ENCODE results near the gene GNB1. TPM values are rescaled to one million over a fixed set of nuclear protein-coding genes. Genes with fewer than 3 reads are reported as not detected.
"Not testable (repeated sequence)": the region's sequence is repeated elsewhere in the genome, so short reads cannot be mapped to it uniquely, and the experiment has no call there.

Gene GNB1
- 157 TPM for polyA plus RNA-seq (ENCODE audit: insufficient read length)

DNA sequence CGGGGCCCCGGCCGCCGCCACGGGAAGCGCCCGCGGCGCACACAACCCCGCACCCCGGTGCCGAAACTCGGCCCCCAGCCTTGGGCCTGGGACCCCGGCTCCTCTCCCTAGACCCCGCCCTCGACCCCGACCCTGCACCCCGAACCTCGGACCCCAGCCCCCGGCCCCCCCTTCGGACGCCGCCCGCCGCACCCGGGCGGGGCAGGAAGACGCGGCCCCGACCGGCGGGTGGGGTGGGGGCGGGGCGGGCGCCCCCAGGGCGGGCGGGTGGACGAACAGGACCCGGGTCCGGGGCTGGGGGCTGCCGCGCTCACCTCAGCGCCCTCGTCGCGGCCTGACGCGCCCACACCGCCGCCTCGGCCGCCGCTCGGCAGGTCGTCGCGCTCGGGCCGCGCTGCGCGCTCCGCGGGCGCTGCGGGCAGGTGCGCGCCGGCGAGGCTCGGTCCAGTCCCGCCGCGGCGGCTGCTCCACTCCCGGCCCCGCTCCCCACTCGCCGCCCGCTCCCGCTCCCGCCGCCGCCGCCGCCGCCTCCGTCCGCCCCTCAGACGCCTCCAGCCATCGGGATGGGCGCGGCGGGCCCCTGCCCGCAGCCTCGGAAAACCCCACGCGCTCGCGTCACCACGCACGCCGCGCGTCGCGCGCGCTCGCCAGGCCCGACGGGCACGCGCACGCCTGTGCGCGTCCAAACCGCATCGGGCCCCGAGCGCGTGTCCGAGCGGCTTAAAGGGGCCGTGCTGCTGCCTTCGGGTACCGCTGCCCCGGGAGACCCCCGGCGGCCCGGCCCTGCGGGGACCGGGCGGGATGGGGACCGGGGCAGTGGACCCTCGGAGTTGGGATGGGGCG lies at the start of gene GNB1:
GNB1 (minus strand) TSS at position 582 of the 843 bp plus-strand sequence. CDS start 65,634 bp downstream, outside the sequence.
- DNase-seq (ENCODE audit: low read depth) = peak; percentile 92

DNA sequence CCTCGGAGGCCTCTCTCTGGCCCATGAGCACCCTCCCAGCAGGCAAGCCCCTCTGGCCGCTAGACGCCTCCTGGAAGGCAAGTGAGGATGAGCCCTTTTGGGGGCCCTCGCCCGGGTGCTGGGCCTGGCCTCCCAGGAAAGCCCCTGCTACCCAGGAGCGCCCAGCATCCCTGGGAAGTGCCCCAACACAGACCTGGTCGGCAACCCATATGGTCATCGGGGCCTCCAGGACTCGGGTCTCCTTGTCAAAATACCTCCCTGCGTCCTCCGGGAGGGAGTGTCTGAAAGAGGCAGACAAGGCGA lies 49.2 kb upstream of the GNB1 start:
- DNase-seq (ENCODE audit: low read depth) = no peak

DNA sequence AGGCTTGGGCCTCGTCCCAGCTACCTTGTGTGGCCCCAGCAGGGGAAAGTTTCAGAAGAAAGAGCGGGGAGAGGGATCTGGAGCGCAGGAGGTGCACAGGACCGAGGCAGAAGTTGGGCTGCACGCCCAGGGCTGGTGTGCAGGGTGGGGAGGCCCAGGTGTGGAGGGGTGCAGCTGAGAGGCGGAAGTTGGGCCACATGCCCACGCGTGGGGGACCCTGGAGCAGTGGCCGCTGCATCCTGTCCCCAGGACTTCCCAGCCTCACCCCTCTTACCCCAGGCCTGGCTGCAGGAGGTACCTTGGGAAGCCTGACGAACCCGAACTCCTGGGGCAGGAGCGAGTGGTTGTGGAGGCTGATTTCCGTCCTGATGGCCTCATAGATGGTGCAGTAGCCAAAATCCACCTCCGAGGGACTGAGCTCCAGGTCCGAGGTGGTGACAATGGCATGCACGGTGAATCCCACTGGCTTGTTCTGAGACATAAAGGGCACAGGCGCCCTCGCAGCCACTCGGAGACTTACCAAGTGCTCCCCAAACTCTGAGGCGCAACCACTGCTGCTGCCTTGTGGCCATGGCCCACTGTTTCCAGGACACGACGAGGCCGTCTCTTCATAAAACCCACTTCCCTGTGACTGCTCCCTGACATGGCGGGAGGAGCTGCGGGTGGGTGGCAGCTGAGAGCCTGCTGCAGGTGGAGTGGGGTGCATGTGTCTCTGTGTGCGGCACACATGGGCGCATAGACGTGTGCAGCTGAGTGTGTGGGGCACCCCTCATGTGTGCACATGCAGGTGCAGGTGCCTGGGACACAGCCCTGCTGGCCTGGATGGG lies 48.6 kb upstream of the GNB1 start:
- DNase-seq (ENCODE audit: low read depth) = no peak

DNA sequence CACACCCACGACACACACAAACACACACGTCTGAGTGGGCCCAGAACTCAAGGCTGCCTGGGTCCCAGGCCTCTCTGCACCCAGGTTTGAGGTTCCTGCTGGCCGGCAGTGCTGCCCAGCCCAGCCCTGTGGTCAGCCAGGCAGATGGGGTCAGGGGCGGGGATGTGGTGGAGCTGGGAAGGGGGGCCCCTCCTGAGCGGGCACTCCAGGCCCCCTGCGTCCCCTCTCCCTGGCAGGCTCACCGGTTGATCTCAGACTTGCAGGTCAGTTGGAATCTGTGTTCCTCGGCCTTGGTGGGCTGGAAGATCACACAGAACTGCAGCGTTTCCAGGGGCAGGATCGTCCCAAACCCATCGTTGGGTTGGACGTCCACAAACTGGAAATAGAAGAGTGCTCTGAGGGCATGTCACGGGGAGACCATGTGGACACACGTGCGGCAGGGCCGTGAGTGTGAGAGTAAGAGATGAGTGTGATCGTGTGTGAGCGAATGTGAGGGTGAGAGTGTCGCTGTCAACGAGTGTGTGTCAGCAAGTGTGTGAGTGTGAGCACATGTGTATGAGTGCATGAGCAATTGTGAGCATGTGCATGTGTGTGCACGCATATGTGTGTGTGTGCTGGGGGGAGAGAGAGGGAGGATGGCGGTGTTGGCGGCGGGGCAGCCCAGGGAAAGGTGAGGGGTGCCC lies 47.9 kb upstream of the GNB1 start:
- no peak for DNase-seq (ENCODE audit: low read depth)

DNA sequence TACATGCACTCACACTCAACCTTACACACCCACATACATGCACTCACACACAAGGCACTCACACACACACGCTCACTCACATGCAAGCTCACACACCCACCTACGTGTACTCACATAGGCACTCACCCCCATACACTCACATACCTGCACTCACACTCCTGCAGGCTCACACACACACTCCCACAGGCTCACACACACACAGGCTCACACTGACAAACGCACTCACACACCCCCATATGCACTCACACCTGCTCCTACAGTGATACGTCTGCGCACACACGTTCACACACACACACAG lies 47.3 kb upstream of the GNB1 start:
- DNase-seq (ENCODE audit: low read depth) = no peak

DNA sequence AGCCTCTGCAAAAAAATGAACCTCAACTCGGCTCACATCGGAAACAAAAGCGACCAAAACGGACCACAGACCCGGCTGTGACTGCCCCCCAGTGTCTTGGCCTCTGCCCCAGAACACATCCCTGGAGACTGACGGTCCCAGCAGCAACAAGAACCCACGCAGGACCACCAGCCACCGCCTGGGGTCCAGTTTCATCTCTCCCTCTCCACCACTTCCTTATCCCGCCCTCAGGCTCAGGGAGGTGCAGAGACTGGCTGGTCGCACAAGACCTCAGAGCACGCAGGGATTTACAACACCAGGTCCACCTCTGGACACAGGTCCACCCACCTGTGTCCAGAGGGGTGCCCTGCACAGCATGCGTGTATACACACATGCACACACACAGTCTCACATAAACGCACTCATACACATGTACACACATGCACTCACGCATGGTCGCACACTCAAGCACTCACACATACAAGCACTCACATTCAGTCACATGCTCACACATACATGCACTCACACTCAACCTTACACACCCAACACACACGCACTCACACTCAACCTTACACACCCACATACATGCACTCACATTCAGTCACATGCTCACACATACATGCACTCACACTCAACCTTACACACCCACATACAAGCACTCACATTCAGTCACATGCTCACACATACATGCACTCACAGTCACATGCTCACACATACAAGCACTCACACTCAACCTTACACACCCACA lies 46.8 kb upstream of the GNB1 start:
- DNase-seq (ENCODE audit: low read depth) = no peak

DNA sequence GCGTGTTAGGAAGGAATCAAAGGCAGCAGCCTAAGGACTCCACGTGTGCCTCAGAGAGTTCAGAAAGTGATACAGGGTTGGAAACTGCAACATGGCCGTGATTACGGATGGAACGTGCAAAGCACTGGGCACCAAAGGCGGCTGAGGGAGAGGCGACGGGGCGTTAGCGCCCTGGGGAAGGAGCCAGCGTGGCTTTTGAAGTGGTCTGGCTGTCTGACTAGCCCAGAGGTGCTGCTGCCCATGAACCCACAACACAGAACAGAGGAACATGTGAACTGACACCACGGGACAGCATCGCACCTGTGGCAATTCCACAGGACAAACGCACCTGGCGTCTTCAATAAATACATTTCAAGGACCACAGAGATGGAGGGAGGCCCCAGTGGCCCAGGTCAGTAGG lies 46.2 kb upstream of the GNB1 start:
- no peak for DNase-seq (ENCODE audit: low read depth)

DNA sequence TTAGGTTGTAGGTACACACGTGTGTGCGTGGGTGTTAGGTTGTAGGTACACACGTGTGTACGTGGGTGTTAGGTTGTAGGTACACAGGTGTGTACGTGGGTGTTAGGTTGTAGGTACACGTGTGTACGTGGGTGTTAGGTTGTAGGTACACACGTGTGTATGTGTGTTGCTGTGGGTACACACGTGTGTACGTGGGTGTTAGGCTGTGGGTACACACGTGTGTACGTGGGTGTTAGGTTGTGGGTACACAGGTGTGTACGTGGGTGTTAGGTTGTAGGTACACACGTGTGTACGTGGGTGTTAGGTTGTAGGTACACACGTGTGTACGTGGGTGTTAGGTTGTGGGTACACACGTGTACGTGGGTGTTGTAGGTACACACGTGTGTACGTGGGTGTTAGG lies 44.0 kb upstream of the GNB1 start:
- not testable (repeated sequence) for DNase-seq (ENCODE audit: low read depth)

DNA sequence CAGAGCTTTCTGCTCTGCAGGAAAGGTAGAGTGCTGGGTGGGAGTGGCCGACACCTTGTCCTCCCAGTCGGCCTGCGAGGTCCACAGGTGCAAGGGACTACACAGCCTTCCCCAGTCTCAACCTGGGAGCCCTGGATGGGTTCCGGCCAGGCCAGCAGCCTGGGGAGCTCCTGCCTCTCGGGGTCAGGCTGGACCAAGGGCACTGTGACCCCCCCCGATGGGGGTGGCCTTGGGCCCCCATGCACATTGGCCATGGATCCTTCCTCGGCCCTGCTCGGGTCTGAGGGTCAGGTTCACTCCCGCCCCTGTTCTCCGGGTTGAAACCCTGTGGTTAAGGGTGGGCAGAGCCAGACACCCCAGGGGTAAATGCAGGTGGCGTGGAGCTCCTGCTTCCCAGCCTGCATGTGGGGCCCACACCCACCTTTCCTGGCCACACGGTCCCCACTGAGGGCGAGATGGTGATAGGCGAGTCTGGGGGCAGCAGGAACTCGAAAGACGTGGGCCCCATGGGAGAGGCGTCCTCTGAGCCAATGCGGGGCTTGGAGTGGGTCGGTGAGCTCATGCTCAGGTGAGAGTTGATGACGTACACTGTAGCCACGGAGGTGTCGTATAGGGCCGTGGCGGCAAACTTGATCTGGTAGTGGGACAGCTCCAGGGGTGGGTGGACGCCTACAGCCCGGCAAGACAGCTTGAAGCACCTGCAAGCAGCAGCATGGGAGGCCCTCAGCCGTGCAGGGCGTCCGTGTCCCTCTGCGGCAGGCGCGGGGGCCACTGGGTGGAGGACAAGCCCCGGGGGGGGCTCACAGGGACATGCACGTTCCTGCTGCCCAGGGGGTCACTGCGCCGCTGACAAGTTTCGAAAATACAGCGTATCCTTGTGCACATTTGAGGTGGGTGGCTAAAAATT lies 39.0 kb upstream of the GNB1 start:
- no peak for DNase-seq (ENCODE audit: low read depth)

DNA sequence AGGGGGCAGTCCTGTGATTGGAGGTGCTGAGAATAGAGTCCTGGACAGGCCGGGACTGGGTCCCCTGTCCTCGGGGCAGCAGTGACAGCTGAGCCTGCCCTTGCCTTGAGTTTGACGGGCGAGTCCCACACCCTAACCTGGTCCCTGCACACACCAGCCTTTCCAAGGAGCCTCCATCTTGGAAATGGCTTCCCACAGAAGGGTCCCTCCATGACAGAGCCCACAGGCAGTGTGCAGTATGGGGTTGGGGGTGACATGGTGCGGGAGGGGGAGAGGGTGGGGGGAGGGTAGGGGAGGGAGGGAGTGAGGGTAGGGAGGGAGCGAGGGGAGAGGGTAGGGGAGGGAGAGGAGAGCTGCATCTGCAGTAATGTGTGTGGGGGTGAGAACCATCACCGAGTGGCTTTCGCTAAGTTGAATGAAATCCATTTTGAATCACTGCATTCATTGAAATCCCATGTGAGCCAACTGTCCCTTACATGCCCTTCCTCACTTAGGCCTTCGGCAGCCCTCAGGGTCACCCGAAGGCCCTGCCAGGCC lies 38.3 kb upstream of the GNB1 start:
- DNase-seq (ENCODE audit: low read depth) = no peak

DNA sequence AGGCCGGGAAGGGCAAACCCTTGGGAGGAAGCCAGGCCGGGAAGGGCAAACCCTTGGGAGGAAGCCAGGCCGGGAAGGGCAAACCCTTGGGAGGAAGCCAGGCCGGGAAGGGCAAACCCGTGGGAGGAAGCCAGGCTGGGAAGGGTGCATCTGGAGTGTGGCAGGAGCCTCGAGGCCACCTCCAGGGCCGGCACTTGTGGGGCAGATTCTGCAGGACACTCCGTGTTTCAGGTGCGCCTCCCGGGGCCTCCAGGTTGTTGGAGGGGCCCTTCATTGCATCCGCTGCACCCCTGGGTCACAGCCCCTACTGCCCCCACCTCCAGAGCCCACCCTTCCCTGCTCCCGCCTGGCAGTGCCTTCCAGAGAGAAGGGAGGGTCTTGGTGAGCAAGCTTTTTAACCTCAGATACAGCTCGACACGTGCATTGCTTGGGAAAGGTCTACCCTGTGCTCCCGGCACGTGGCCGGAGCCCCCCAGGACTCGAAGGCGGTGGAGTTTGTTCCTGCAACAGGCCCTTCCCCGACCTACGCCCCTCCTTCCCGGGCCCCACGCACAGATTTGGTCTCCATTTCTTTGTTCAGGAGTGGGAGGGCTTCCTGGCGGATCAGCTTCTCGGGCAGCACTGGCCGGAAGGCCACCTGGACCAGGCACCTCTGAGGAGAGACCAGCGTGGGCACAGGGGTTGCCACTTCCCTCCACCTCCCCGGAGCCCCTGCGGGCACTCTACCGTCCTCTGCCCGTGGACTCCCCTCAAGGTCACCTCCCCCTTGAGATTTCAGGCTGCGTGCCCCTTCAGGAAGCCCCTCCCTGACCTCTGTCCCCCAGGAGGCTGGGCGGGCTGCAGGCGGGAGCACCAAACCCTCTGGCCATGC lies 37.6 kb upstream of the GNB1 start:
- DNase-seq (ENCODE audit: low read depth) = no peak

DNA sequence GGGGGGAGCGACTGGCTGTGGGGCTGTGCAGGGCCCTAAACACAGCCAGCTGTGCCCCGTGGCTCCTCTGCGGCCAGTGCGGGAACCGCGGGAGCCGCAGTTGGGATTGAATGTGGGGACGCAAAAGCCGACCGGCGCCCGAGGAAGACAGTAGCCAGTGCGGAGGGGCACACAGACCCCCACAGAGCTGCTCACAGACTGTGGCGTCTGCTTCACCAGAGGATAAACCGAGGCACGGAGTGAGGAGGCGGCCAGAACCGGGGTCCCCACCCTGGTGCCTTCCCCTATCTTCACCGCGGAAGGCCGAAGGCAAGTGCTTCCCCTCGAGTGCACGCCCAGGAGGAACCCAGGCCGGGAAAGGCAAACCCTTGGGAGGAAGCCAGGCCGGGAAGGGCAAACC lies 36.9 kb upstream of the GNB1 start:
- DNase-seq (ENCODE audit: low read depth) = no peak

DNA sequence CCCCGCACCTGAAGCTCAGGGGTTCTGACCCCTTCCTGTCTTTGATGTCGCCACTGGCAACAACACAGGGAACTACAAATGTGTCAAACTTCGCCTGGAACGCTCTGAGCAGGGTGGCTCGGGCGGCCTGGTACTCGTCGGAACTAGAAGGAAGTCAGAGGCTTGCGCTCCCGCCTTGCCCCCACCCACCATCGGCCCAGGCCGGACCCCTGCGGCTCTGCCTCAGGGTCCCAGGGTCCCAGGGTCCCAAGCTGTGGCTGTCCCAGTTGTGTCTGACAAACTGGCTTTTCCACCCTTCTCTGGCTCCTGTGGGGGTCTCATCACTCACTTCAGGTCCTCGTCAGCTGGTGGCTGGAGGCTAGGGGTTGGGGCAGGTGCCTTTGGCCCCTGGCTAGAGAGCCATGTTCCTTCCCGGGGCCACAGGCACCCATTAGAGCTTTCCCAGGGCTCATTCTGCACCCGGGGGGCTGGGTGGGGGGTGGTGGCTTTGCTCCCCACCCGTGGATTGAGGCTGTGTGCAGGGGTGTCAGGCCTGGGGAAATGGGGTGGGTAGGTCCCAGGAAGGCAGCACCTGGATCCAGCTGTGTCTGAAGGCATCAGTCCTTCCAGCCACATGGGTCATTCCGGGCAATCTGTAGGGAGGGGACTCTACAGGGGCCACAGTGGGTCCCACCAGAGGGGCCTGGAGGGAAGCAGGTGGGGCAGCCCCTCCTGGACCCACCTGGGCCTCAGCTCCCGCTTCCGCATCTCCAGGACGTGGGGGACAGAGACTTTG lies 36.2 kb upstream of the GNB1 start:
- no peak for DNase-seq (ENCODE audit: low read depth)

DNA sequence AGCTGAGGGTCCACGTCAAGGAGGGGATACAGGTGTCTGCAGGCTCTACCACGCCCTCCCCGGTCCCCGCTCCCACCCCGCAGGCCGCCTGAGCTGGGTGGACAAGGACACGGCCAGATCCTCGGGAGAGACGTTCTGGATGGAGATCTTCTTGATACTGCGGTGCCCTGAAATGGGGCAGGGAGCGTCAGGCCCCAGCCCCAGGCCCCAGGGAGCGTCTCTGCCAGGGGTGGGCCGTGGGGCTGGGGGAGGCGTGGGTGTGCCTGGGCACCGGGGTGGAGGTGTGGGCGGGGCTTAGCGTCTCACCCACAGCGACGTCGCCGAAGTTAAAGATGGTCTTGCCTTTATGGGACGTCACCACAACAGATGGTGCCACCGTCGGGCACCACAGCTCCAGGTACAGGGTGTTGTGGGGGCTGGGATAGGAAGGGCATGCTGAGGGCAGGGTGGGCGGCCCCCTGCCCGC lies 35.5 kb upstream of the GNB1 start:
- DNase-seq (ENCODE audit: low read depth) = no peak

DNA sequence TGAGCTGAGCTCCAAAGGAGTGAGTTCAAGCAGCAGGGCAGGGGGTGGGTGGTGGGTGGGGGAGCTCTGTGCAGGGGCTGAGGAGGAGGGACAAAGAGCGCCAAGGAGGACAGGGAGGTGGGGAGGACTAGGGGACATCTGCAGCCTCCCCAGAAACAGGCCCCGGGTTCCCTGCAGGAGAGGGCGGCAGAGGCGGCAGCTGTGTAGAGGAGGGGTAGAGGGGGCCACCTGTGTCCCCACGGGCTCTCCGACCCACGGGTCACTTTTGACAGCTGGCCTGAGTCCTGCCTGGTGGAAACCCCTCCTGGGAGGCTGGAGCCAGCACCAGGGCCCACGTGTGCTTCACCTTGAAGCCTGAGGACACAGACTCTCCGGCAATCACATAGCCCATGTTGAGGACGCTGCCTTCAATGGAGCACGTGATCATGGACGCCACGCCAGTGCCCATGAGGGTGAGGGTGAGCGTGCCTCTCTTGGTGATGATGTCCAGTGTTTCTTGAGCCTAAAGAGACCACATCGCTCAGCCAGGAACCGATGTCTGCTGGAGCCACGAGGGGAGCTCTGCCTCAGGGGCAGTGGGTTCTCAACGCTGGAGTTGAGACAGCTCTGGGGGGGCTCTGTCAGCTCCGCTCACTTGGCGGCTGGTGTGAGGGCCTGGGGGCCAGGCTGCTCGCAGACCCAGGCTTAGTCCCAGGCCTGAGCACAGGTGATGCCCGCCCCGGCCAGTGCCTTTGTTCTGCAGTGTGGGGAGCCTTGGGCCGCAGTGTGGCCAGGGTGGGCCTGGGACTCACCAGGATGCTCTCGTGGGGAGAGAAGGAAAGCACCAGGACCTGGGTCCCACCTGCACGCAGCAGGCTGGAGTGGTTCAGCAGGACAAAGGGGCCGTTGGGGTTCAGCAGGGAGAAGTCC lies 34.8 kb upstream of the GNB1 start:
- no peak for DNase-seq (ENCODE audit: low read depth)

DNA sequence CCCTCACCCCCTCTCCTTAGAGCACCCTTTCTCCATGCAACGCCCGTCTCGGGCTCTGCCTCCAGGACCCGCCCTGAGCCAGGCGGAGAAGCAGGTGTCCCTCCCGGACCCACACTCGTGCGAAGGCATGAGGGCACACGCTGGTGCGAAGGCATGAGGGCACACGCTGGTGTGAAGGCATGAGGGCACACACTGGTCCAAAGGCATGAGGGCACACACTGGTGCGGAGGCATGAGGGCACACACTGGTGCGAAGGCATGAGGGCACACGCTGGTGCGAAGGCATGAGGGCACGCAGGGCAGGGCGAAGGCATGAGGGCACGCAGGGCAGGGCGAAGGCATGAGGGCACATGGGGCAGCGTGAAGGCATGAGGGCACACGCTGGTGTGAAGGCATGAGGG lies 34.0 kb upstream of the GNB1 start:
- no peak for DNase-seq (ENCODE audit: low read depth)

DNA sequence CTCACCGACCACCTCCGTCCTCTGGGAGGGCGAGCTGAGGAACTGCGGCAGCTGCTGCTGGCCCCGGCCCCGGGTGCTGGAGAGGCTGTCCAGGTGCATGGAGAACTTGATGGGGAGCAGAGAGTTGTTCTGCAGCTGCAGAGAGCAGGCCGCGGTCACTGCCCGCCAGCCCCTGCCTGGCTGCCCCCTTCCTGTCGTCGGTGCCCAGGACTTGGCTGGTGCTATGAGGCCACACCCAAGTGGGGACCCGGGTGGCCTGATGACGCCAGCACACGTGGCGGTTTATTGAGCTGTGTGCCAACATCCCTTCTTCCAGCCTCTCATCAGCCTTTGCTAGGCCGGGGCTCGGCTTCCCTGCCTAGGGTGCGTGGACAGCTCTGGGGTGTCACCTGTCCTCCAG lies 33.5 kb upstream of the GNB1 start:
- no peak for DNase-seq (ENCODE audit: low read depth)

Measured in forelimb muscle (tissue), 1 donor.